ENCODE results near the gene GGT6. TPM values are rescaled to one million over a fixed set of nuclear protein-coding genes. Genes with fewer than 3 reads are reported as not detected.
A peak's percentile ranks its signal among the peaks of the same experiment; 100 is the strongest.

Gene GGT6
- total RNA-seq, 2 experiments from 2014 or later = not detected

DNA sequence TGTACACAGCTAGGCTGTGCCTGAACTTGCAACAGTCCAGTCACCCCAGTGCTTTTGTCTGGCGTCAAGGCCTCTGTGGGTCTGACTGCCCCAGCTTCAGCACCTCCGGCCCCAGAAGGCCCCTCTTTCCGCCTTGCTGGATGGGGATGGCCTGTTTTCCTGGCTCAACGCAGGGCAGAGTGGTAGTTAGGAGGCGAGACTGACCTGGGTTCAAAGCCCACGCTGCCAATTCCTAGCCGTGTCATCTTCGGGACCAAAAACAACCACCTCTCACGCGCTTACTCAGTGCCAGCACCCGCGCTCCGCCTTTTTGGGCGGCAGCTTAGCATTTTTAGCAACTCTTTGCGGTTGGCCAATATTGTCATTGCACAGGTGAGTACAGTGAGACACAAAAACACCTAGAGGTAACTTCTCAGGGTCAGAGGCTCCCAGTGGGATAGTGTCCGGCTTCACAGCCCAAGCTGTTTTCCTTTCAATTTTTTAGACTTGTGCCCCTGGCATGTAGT, 9.8 kb downstream of the GGT6 start:
- peaks cover 17% of the 10 kb centered on the region for H3K4me1 Mint-ChIP-seq
- H3K4me3 Mint-ChIP-seq = no peak overlapping the region
- CTCF ChIA-PET = interaction anchor here (4.4 kb wide), 1 partner anchor 15 kb away, joined by 20 read pairs; no protein-coding TSS in a partner anchor
- no peaks in the 10 kb centered on the region for H3K27me3 Mint-ChIP-seq
- peaks cover 13% of the 10 kb centered on the region for H3K36me3 Mint-ChIP-seq
- no peaks in the 10 kb centered on the region for H3K9me3 Mint-ChIP-seq (ENCODE audit: low read depth)
- no peak for ATAC-seq
- no peak overlapping the region for H3K27ac Mint-ChIP-seq
- no peak for DNase-seq

DNA sequence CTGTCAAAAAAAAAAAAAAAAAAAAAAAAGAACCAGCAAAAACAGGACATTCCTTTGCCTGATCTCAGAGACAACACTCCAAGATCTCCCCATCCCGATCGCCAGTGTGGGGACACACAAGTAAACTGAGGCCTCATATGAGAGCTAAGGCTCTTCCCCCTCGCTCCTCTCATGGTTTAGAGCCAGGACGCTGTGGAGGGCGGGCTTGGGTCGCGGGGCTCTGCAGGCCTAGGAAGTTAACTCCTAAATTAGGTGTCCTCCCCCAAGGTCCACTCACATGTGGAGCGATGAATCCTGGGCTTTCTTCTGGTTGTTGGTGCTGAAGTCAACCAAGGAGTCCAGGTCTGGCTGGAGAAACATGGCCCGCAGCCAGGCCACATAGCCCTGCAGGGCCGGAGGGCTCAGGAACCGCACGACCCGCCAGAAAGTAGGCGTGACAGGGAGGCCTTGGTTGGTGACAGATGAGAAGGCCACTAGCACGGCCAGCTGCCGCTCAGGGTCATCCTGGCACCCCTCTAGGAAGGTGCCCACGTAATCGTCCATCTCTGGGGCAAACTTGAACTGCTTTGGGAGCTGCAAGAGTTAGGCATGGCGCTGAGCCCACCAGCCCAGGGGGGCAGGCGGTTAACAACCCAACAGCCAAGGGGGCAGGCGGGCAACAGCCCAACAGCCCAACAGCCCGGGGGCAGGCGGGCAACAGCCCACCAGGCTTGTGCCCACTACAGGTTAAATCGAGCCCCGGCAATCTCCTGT, 10.4 kb downstream of the GGT6 start:
- ATAC-seq (no peak), DNase-seq (no peak)
- Mint-ChIP-seq H3K9me3 (ENCODE audit: low read depth) (no peaks in the 10 kb centered on the region), H3K4me1 (peaks cover 15% of the 10 kb centered on the region), H3K27ac (no peak overlapping the region), H3K27me3 (no peaks in the 10 kb centered on the region), H3K36me3 (peaks cover 13% of the 10 kb centered on the region), H3K4me3 (no peak overlapping the region)
- CTCF ChIA-PET = interaction anchor here (0.9 to 4.4 kb wide), 2 partner anchors 13 to 16 kb away, joined by 3 to 20 read pairs; no protein-coding TSS in a partner anchor

DNA sequence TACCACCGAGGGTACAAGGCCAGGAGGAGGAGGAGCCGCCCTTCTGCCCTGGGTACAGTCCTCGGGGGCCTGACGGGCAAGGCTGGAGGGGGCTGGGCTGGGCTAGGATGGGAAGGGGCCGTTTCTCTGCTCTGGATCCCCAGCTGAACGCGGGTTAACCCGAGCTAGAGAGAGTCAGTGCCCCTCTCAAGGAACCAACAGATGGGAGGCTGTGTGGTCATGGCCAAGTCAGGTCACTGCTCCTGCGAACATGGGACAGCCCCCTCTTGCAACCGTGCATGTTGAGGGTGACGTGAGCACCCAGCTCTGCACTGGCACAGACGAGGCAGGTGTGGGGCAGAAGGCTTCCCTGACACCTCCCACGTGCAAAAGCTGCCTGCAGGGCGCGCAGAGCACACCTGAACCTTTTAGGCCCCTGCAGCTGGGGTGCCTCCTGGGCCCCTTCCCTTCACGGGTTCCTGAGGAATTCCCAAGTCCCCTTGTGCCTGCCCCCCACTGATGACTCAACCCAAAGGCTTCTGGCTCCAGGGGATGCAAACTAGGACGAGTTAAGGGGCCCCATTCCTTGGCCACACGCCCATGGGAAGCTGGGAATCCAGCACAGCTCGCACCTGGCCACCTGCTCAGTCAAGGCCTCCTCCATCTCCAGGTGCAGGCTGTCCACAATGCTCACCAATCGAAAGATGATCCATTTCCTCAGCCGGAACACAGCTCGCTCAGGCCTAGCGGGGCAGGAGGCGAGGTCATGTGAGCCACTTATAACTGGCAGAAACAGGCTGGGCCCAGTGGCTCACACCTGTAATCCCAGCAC, 11.5 kb downstream of the GGT6 start:
- H3K27ac Mint-ChIP-seq = no peak overlapping the region
- H3K9me3 Mint-ChIP-seq (ENCODE audit: low read depth) = no peaks in the 10 kb centered on the region
- H3K27me3 Mint-ChIP-seq = no peaks in the 10 kb centered on the region
- ATAC-seq (no peak), DNase-seq (no peak)
- no peak overlapping the region for H3K4me3 Mint-ChIP-seq
- peaks cover 6% of the 10 kb centered on the region for H3K4me1 Mint-ChIP-seq
- peaks cover 14% of the 10 kb centered on the region for H3K36me3 Mint-ChIP-seq
- CTCF ChIA-PET = interaction anchor here (0.6 to 4.4 kb wide), 3 partner anchors 12 to 480 kb away, joined by 3 to 20 read pairs (median 3); no protein-coding TSS in a partner anchor

DNA sequence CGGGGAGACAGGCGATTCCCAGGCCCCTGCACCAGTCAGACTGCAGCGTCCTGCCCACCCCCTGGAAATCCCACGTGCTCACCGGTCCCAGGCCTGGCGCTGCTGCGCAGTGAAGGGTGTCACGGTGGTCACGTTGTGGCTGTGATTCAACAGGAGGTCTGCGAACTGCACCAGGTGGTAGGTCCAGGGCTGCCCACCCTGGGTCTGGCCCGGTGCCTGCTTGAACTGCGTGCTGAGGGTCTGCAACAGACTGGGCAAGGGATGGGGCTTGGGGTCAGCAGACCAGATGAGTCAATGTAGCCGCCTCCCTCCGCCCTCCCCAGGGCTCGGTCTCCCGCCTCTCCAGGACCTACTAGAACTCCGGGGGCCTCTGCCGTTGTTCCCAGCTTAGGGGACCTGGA, 12.3 kb downstream of the GGT6 start:
- ATAC-seq = no peak
- Mint-ChIP-seq H3K27ac (no peak overlapping the region), H3K4me3 (no peak overlapping the region), H3K9me3 (ENCODE audit: low read depth) (no peaks in the 10 kb centered on the region), H3K36me3 (peaks cover 13% of the 10 kb centered on the region), H3K27me3 (no peaks in the 10 kb centered on the region), H3K4me1 (no peaks in the 10 kb centered on the region)
- DNase-seq = no peak
- CTCF ChIA-PET = no interaction called here

DNA sequence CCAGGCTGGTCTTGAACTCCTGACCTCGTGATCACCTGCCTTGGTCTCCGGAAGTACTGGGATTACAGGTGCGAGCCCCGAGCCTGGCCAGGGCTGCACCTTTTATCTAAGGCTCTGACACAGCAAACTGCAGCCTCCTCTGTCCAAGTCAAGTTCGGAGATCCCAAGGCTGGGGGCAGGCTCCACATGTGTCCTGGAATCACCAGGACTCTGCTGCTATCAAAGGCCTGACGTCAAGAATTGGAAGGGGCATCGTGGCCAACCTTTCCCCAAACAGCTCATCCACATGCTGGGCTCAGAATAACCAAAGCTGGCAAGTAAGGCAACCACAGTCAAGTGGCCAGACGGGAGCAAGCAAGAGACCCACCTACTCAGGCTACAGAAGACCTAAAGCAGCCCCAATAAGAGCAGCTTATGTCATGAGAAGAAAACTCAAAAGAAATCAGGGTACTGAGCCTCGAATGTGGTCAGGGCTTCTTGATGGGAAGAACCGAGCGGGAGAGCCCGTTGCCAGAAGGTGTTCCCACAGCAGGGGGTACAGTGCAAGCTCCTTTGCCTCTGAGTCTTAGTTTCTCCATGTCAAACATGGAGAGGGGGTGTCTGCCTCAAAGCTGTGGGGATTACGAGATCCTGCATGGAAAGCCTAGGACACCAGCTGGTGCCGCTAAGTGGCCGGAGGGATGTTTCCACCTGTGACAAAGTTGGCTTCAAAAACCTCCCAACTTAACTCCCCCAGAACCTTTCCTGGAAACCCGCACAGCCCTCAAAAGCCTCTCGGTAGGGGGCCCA, 13.1 kb downstream of the GGT6 start:
- Mint-ChIP-seq H3K36me3 (peaks cover 13% of the 10 kb centered on the region), H3K9me3 (ENCODE audit: low read depth) (no peaks in the 10 kb centered on the region), H3K4me1 (no peaks in the 10 kb centered on the region), H3K27me3 (no peaks in the 10 kb centered on the region), H3K27ac (no peak overlapping the region), H3K4me3 (no peak overlapping the region)
- CTCF ChIA-PET = interaction anchor here (0.5 kb wide), 1 partner anchor 332 kb away, joined by 4 read pairs; no protein-coding TSS in a partner anchor
- ATAC-seq = no peak
- DNase-seq = no peak

DNA sequence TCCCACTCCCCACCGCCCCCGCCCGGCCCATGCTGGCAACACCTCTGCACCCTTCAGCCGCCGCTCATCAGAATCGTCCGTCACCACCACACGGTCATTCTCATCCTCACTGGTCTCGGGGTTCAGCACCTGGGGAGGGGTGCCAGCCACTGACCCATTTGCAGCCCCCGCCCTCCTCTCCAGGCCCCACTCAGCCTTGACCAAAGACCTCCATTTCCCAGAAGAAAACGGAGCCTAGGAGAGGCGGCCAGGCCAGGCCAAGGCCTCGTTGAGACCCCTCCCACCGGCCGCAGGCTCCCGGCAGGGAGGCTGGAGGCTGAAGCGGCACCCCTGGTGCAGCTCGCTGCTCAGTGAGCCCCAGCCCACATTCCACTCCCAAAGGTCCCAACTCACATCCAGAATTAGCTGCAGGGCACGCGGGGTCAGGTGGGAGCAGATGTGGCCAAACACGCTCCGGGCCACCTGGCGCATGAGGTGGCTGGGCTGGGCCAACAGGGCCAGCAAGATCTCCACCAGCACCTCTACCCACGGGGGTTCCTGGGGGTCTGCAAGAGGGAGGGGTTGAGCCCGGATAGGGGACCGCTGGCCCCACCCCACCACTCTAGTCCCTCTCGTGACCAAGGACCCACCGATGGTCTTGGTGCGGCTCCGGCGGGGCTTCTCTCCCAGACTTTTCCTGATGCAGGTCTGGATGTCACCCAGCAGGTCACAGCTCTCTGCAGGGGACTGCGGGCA, 15.0 kb downstream of the GGT6 start:
- H3K27ac Mint-ChIP-seq = no peak overlapping the region

DNA sequence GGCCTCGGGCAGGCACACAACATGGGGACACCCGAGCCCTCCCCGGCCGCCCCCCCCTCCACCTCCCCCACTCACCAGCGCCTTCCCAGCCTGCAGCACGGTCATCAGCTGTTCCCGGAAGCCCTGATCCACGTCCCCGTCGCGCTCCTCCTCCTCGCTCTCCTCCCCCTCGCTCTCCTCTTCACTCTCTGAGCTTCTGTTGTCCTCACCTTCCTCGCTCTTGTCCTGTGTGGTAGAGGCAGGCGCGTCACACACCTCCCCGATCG, 15.5 kb downstream of the GGT6 start:
- no peak for ATAC-seq
- no peaks in the 10 kb centered on the region for H3K27me3 Mint-ChIP-seq
- no peaks in the 10 kb centered on the region for H3K9me3 Mint-ChIP-seq (ENCODE audit: low read depth)
- no peak overlapping the region for H3K4me3 Mint-ChIP-seq
- peaks cover 4% of the 10 kb centered on the region for H3K36me3 Mint-ChIP-seq
- no peaks in the 10 kb centered on the region for H3K4me1 Mint-ChIP-seq
- no peak overlapping the region for H3K27ac Mint-ChIP-seq
- no peak for DNase-seq
- CTCF ChIA-PET = no interaction called here

More for the DNA sequence above, 15.0 kb downstream of the GGT6 start:
- Mint-ChIP-seq H3K4me3 (no peak overlapping the region), H3K9me3 (ENCODE audit: low read depth) (no peaks in the 10 kb centered on the region), H3K27me3 (no peaks in the 10 kb centered on the region), H3K36me3 (peaks cover 4% of the 10 kb centered on the region), H3K4me1 (no peaks in the 10 kb centered on the region)
- CTCF ChIA-PET = no interaction called here
- no peak for DNase-seq
- no peak for ATAC-seq

DNA sequence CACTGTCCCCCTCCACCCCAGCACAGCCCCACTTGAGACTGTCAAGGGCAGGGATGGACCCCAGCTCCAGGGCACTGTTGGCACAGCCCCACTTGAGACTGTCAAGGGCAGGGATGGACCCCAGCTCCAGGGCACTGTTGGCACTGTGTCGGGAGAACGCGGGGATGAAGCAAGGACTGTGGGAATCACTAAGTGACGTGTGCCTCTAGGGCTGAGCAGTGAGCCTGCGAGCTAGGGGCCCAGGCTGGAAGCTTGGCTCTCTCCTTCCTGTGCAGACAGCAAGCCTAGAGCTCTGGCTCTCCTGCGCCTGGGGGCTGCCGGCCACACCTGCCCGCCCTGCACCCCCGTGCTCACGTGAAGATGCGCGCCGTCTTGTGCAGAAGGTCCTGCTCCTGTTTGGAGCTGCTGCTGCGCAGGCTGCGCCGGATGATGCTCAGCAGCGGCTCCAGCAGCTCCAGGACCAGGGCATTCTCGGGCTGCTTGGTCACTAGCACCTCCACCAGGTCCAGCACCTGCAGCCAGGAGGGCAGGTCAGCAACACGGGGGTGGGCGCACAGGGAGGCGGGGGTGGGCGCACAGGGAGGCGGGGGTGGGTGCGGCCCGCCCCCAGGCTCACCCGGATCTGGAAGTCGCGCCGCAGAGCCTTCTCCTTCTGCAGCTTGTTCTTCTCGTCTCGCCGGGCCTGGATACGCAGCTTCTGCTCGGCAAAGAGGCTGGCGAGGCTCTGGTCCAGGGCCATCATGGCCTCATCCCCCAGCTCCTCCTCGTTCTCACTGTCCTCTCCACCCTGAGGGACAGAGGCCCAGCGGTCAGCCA, 16.0 kb downstream of the GGT6 start:
- Mint-ChIP-seq H3K27me3 (no peaks in the 10 kb centered on the region), H3K27ac (no peak overlapping the region), H3K9me3 (ENCODE audit: low read depth) (no peaks in the 10 kb centered on the region), H3K4me1 (no peaks in the 10 kb centered on the region), H3K4me3 (no peak overlapping the region), H3K36me3 (peaks cover 6% of the 10 kb centered on the region)
- CTCF ChIA-PET = interaction anchor here (0.9 to 1.1 kb wide), 2 partner anchors 21 to 131 kb away, joined by 3 to 4 read pairs; no protein-coding TSS in a partner anchor
- no peak for DNase-seq
- no peak for ATAC-seq

DNA sequence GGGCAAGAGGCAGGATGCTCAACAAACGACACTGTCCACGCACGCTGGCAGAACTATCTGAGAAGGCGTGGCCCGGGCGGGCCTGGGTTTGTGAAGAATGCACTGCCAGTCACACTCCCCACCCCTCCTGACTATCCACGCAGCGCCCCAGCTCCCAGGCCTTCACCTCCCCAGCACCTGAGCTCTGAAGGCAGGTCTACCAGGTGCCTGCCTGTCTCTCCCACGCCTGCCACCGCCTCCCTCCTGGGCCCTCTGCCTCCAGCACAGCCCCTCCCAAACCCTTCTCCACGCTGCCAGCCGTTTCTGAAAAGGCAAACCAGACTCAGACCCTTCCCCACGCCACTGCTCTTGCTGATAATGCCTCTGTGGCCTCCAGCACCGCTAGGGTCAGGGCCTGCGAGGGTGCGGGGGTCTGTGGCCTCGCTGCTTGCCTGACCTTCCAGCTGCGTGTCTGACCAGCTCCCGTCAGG, 16.8 kb downstream of the GGT6 start:
- DNase-seq = no peak
- no peaks in the 10 kb centered on the region for H3K27me3 Mint-ChIP-seq
- no peaks in the 10 kb centered on the region for H3K4me1 Mint-ChIP-seq
- CTCF ChIA-PET = interaction anchor here (0.5 to 1.1 kb wide), 3 partner anchors 22 to 375 kb away, joined by 3 to 4 read pairs (median 3); no protein-coding TSS in a partner anchor
- peaks cover 5% of the 10 kb centered on the region for H3K36me3 Mint-ChIP-seq
- ATAC-seq = no peak
- no peak overlapping the region for H3K4me3 Mint-ChIP-seq
- no peak overlapping the region for H3K27ac Mint-ChIP-seq
- H3K9me3 Mint-ChIP-seq (ENCODE audit: low read depth) = no peaks in the 10 kb centered on the region

DNA sequence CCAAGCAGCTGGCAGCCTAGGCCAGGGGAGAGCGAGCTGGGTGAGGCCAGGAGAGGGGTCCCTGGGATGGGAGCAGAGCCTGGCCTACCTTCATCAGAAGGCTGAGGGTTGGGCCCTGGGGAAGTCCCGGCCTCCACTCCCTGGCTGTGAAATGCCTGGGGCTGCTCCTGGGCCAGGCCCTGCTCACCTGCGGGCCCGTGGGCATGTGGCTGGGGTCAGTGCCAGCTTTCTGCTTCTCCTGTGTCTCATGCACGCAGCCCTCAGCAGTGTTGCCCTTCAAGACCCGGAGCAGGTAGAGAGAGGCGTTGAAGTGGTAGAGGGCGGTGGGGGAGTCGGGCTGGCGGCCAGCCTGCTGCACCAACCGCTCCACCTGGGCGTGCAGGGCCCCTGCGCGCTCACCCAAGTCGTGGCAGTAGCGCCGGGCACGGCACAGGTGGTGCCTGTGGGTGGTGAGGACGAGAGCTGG, 17.6 kb downstream of the GGT6 start:
- H3K36me3 Mint-ChIP-seq = peaks cover 5% of the 10 kb centered on the region
- ATAC-seq (no peak), DNase-seq (no peak)
- no peaks in the 10 kb centered on the region for H3K9me3 Mint-ChIP-seq (ENCODE audit: low read depth)
- H3K4me3 Mint-ChIP-seq = no peak overlapping the region
- no peaks in the 10 kb centered on the region for H3K27me3 Mint-ChIP-seq
- CTCF ChIA-PET = interaction anchor here (1.9 kb wide), 1 partner anchor 122 kb away, joined by 10 read pairs; no protein-coding TSS in a partner anchor
- H3K4me1 Mint-ChIP-seq = no peaks in the 10 kb centered on the region
- no peak overlapping the region for H3K27ac Mint-ChIP-seq

DNA sequence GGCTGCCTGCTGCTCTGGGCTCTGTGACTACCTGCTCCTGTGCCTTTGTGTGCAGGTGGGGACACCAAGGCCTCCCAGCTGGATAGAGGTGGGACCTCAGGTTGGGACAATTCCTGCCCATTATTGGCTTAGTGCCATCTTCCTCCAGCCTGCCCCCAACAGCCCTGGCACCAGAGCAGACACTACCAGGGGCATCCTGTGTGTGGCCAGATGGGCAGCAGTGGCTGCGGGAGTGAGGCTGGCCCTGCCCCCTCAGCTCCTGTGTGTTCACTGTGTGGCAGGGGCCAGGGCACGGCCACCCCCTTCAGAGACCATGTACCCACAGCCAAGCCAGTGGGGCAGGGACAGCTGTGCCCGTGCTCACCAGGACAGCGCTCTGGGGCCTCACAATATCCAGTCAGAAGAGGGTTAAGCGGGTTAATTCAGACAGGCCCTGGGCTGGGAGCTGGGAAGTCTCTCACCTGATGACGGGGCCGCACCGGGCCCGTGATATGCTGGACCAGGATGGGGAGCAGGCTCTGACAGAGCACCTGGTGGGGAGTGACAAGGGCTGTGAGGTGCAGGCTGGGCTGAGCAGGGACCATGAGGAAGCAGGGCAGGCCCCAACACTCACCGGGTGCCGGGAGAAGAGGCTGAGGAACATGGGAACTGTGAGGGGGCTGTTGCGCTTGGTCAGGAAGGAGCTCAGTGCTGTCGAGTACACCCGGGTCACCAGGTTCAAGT, 18.2 kb downstream of the GGT6 start:
- CTCF ChIA-PET = interaction anchor here (0.6 to 1.9 kb wide), 2 partner anchors 121 to 892 kb away, joined by 3 to 10 read pairs; no protein-coding TSS in a partner anchor
- peak overlapping the region; percentile 22 for H3K27ac Mint-ChIP-seq
- H3K36me3 Mint-ChIP-seq = peaks cover 5% of the 10 kb centered on the region
- no peak for ATAC-seq
- no peaks in the 10 kb centered on the region for H3K9me3 Mint-ChIP-seq (ENCODE audit: low read depth)
- no peak overlapping the region for H3K4me3 Mint-ChIP-seq
- no peak for DNase-seq
- no peaks in the 10 kb centered on the region for H3K4me1 Mint-ChIP-seq
- H3K27me3 Mint-ChIP-seq = no peaks in the 10 kb centered on the region

Data from activated CD8-positive, alpha-beta memory T cell treated with anti-CD3 and anti-CD28 coated beads, Interleukin-2, amount 10 ng/mL, durations not matched to agents 7 days and 5 days (primary cell).